Measurements from ENCODE around the gene EEIG2.

EEIG2 gene

GRCh38 chr1:108591466-108591865, 31.6 kb downstream of the EEIG2 start:
- no peak for DNase-seq (ENCODE audit: low read depth)
- no peak overlapping the region for H3K4me3 ChIP-seq (ENCODE audit: control insufficient read depth, low read depth, low read length)
- TF ChIP-seq CTCF (conservative IDR thresholded peaks at IDR 0.05; ENCODE audit: control insufficient read depth, insufficient read depth, low read depth, low read length), result no peak

GRCh38 chr1:108592030-108592759, 32.3 kb downstream of the EEIG2 start:
- H3K4me3 ChIP-seq (ENCODE audit: control insufficient read depth, low read depth, low read length), result no peak overlapping the region
- peak; percentile 33 for DNase-seq (ENCODE audit: low read depth)
- no peak for TF ChIP-seq CTCF (conservative IDR thresholded peaks at IDR 0.05; ENCODE audit: control insufficient read depth, insufficient read depth, low read depth, low read length)

GRCh38 chr1:108593448-108593847, 33.5 kb downstream of the EEIG2 start:
- no peak for DNase-seq (ENCODE audit: low read depth)
- no peak overlapping the region for H3K4me3 ChIP-seq (ENCODE audit: control insufficient read depth, low read depth, low read length)

GRCh38 chr1:108595507-108595906, 35.6 kb downstream of the EEIG2 start:
- DNase-seq (ENCODE audit: low read depth), result peak; percentile 59
- H3K4me3 ChIP-seq (ENCODE audit: control insufficient read depth, low read depth, low read length), result no peak overlapping the region
- no peak for TF ChIP-seq CTCF (conservative IDR thresholded peaks at IDR 0.05; ENCODE audit: control insufficient read depth, insufficient read depth, low read depth, low read length)

More at GRCh38 chr1:108593448-108593847, 33.5 kb downstream of the EEIG2 start:
- no peak for TF ChIP-seq CTCF (conservative IDR thresholded peaks at IDR 0.05; ENCODE audit: control insufficient read depth, insufficient read depth, low read depth, low read length)

GRCh38 chr1:108597041-108597440, 37.1 kb downstream of the EEIG2 start:
- DNase-seq (ENCODE audit: low read depth), result no peak
- no peak for TF ChIP-seq CTCF (conservative IDR thresholded peaks at IDR 0.05; ENCODE audit: control insufficient read depth, insufficient read depth, low read depth, low read length)
- H3K4me3 ChIP-seq (ENCODE audit: control insufficient read depth, low read depth, low read length), result no peak overlapping the region

GRCh38 chr1:108598340-108598739, 38.4 kb downstream of the EEIG2 start:
- TF ChIP-seq CTCF (conservative IDR thresholded peaks at IDR 0.05; ENCODE audit: control insufficient read depth, insufficient read depth, low read depth, low read length), result no peak
- DNase-seq (ENCODE audit: low read depth), result no peak
- H3K4me3 ChIP-seq (ENCODE audit: control insufficient read depth, low read depth, low read length), result no peak overlapping the region
